GM18520 (cell line): Measurements from ENCODE around the gene PLET1.
"Not testable (repeated sequence)": the region's sequence is repeated elsewhere in the genome, so short reads cannot be mapped to it uniquely, and the experiment has no call there.

Experiments
- ATAC-seq: cut with Tn5 transposase; IDR thresholded peaks from one replicate; pipeline ENCODE4 v1.9.1; 2021; ENCODE audit not compliant: unreplicated experiment

The PLET1 gene

GRCh38 chr11:112213753-112214152, 46.9 kb downstream of the PLET1 start:
- no peak for ATAC-seq

GRCh38 chr11:112212710-112213109, 48.0 kb downstream of the PLET1 start:
- no peak for ATAC-seq

- no peak for ATAC-seq
These were observed 48.4 kb downstream of the PLET1 start for GRCh38 chr11:112212290-112212689.

- no peak for ATAC-seq
These were observed 49.1 kb downstream of the PLET1 start for GRCh38 chr11:112211536-112211935.

- no peak for ATAC-seq
These were observed 49.8 kb downstream of the PLET1 start for GRCh38 chr11:112210890-112211289.

GRCh38 chr11:112206071-112206470, 54.6 kb downstream of the PLET1 start:
- no peak for ATAC-seq

- ATAC-seq = no peak
These were observed 60.4 kb downstream of the PLET1 start for GRCh38 chr11:112200252-112200651.

- ATAC-seq = not testable (repeated sequence)
These were observed 61.6 kb downstream of the PLET1 start for GRCh38 chr11:112199101-112199500.
